ENCODE results near the gene MORN1.

The MORN1 gene

DNA sequence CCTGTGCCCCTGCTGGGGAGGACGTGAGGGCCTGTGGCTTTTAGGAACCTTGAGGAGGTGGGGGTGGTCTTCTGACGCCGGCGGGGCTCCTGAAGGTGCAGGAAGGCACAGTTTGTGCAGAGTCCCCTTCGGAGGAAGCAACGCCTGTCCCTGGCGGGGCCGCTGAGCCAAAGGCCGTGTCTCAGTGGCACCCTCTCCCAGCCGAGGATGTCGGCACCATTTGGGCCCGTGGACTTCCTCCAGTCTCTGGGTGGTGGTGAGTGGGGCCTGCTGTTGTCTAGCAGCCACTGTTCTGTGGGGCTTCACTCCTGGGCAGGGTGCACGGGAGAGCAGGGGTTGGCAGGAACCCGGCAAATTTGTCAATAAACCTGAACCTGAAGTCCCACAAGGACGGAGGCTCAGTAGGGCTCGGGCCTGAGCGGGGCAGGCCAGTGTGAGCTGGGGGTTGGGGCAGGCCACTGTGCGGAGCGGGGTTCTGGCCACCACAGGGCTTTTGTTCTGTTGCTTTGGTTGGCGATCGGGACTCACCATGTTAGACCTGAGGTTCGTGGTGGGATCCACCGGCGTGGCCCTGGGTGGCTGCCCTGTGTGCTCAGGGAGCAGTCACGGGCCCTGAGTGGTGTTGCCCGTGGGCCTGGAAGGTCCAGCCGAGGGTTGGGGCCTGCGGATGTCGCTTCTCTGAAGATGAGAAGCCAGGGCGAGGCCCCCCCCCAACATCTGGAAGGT, 98.5 kb downstream of the MORN1 start:
- no peak for DNase-seq (ENCODE audit: low read depth)

DNA sequence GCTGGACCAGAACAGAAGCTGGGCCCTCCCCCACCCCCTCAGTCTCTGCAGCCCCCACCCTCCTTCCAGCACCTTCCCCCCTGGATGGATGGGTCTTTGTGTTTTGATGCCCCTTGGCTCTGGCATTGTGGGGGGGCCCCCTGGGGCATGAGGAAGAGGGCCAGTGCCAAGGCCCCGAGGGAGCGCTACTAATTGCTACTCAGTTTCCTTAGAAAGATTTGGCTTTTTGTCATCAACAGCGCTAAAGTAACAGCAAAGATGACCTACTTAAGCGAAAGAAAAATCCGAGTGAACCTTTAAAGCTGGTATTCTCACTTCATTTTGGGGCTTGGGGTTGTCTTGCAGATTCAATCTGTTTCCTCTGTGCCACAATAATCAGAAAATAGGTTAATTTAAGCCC, 99.8 kb downstream of the MORN1 start:
- DNase-seq (ENCODE audit: low read depth) = no peak

DNA sequence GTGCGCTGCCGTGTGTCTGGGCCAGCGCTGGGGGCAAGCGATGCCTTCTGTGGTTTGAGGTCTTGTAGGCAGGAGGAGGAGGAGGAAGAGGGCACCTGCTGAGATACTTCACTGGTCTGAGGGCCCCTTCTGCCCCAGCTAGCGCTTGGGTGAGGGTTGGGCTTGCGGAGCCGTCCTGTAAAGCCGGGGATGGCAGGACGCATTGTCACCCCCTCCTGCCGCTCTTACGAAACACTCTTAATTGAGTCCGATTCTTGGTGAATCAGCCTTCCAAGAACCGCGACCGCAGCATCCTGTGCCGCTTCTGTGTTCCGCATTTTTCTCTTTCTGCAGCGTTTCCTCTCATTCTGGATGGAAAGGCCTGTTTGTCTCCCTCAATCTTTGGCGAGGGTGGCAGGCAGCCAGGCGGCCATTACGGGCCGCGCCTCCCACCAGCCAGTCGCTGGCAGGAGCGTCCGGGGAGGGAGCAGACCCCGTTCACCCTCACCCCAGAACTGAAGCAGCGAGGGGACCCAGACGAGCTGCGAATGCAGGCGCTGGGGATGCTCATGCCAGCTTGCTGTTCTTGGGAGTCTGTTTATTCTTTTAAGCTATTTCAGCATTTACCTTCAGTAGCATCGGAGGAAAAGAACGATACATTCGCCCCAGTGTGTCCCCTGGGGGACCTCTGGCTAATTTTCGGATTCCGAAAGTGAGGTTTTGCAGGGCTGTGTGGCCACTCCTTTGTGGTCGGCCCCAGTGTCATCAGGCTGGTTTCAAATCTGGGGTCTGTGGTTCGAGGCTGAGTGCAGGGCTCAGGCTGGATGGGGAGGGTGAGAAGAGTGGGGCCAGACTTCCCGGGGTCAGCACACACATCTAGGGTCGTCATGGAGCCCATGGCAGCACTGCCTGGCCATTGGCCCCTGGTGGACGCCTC, 100.5 kb downstream of the MORN1 start:
- peak; percentile 98 for DNase-seq (ENCODE audit: low read depth)

- no peak for DNase-seq (ENCODE audit: low read depth)
Measured at GRCh38 chr1:2290171-2290578, 101.2 kb downstream of the MORN1 start.

GRCh38 chr1:2289607-2290006, 101.7 kb downstream of the MORN1 start:
- no peak for DNase-seq (ENCODE audit: low read depth)

DNA sequence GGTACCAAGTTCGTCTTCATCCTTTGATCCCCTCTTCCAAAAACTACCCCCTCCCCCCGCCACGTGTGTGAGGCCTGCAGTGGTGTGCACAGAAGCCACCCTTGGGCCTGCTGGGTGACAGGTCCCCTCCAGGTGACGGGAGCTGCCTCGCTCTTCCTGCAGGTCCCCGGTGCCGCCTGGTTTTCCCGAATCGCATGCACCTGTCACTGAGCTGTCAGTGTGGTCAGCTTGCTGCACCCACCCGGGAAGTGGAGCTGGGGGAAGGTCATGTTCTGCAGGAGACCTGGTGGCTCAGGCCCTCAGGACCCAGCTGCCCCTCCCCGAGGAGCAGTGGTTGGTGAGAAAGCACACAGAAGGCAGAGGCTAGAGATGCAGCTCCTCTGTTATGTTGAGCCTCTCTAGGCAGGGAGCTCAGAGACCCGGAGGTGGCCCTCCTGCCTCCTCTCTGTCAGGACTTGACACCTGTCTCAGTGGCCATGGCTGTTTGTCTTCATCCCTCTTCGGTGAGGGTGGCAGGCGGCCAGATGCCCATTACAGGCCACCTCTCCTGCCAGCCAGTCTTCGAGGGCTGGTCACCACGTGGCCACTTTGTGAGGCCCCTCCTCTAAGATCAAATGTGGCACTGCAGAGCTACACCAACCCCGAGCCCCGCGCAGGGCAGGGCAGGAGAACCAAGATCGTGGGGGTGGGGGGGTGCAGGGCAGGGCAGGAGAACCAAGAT, 102.4 kb downstream of the MORN1 start:
- no peak for DNase-seq (ENCODE audit: low read depth)

GRCh38 chr1:2288311-2288710, 103.0 kb downstream of the MORN1 start:
- DNase-seq (ENCODE audit: low read depth) = no peak

GRCh38 chr1:2287649-2288048, 103.7 kb downstream of the MORN1 start:
- DNase-seq (ENCODE audit: low read depth) = no peak

DNA sequence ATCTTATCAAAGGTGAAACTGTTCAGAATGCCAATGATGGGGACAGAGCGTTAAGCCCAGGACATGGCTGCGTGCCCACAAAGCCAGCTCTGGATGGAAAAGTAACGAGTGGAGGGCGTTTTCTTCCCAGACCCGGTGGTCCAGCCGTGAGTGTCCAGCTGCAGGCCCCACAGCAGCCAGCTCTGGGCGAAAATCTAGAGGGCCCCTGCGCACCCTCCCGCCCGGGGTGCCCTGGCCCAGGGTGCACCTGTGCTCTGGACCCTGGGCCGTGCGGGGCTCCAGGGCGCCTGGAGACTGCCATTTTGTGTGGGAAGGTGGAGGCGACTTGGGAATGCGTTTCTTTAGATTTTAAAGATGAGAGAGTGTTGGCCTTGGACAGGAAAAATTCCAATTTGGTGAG, 104.4 kb downstream of the MORN1 start:
- no peak for DNase-seq (ENCODE audit: low read depth)

DNA sequence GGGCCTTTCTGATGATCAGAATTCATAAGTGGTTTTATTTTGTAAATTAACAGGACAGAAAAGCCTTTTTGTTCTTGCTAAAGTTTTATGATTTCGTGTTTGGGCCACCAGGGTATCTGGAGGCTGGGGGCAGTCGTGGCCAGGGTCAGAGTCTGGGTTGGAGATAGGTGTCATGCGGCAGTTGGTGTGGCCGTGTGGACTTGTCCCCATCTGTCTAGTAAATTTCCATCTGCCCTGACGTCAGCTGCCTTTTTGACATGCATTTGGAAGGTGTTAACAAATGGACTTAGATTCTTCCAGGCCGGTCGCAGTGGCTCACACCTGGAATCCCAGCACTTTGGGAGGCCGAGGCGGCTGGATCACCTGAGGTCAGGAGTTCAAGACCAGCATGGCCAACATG, 106.4 kb downstream of the MORN1 start:
- DNase-seq (ENCODE audit: low read depth) = no peak

DNA sequence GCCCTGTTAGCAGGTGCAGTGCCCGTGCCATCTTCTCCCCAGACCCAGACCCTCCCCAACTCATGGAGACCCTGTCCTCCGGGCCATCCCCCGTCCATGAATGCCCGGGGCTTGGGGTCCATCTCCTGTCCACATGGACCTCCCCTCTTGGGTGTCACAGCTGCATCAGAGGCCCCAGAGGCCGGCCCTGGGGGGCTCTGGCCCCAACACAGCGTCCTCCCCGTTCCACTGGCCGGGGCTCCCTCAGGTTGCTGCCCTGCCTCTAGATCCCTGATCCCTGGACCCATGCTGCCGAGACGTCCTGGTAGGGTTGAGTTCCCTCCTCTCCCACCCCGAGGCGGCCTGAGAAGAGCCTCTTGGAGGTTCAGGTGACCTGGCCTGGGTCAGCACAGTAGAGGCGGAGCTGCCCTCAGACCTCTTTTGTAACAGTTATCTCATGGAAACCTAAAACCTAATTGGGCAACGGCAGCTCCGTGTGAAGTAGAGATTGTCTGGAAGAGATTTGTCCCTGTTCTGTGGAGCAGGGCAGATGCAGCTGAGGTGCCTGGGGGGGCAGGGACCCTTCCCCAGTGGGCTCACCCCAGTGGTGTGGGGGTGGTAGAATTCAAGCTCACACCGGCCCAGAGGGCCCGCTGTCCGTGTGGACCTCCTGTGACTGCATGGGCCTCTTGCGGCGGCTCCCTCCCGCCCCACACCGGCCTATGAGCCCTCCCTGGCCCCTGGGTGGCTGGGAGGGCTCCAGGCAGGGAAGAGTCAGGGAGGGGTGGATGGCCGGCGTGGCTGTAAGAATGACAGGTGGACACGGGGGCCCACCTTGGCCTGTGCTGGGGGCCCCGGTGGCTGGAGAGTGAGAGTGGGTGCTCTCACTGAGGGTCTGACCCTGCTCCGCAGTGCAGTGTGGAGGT, 107.1 kb downstream of the MORN1 start:
- DNase-seq (ENCODE audit: low read depth) = peak; percentile 47

GRCh38 chr1:2283371-2283990, 107.9 kb downstream of the MORN1 start:
- DNase-seq (ENCODE audit: low read depth) = no peak

DNA sequence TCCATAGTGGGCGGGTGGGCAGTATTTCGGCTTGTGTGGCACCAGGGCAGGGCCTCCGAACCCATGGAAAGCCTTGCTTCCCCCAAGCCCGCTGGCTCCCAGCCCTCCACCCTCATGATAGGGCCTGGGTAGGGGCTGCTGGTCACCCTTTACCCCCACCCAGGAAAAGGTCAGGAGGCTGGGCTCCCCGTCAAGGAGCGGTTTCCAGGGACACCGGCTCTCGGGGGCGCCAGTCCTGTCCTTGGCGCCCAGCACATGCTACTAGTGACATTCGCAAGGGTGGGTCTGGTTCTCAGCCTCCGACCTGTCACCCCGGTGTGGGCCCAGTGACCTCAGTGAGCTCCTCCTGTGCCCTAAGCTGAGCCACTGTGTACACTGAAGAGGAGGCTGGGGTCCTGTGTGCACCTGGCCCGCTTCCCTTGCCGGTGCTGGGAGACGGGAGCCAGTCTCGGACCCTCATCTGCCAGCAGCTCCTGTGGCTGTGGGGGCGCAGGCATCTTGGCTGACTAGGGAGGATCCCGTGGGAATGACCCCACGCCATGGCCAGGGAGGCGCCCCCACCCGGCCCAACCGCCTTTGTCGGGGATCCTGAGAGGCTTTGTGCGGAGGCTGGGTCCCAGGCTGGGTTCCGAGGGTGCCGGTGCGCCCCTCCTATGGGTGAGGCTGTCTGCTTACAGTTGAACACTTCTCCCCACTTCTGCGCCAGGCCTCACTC, 108.6 kb downstream of the MORN1 start:
- DNase-seq (ENCODE audit: low read depth) = no peak

- no peak for DNase-seq (ENCODE audit: low read depth)
Measured at GRCh38 chr1:2279817-2280216, 111.5 kb downstream of the MORN1 start.

DNA sequence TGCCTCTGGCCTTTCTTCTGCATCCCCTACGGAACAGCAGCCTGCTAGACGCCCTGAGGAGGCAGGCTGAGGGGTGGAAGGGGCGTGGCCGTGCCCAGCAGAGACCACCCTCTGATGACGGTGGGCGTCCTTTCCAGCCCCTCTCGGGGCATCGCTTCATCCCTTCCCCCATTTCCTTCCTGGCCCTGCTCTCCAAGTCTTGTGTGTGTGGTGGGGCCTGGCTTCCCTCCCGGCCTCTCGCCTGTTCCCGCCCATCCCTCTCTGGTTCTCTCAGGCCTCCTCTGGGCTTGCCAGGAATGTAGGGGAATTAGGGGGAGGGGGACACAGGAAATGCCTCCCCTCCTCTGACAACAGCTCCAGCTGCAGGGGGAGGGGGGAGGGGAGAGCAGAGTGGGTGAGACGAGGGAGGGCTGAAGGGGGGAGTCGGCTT, 112.1 kb downstream of the MORN1 start:
- peak; percentile 87 for DNase-seq (ENCODE audit: low read depth)

- no peak for DNase-seq (ENCODE audit: low read depth)
Measured at GRCh38 chr1:2278591-2279209, 112.7 kb downstream of the MORN1 start.

DNA sequence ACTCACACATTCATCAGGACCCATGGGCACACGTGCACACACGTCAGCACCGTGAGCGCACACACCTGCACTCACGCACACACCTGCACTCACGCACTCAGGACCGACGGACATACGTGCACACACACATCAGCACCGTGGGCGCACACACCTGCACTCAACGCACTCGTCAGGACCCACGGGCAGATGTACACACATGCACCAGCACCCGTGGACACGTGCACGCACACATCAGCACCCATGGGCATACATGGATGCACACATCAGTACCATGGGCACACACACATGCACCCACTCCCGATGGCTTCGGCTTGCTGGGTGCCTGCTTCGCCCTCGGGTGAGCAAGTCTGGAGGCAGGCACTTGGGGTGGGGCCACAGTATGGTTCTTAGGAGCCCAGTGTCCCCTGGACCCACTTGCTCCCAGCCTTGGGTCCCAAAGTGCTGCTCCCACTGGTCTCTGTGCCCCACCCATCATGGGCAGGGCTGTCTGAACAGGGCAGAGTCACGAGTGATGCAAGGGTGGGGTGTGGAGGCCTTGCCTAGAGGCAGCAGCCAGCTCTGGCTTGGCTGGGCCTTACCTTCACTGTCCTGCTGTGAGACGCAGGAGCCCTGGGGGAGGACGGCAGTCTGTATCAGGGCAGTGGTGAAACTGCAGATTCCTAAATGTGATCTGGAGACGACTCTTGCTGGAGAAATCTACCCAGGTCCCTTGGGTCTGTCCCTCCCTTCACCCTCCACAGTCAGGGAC, 113.4 kb downstream of the MORN1 start:
- no peak for DNase-seq (ENCODE audit: low read depth)

- peak; percentile 61 for DNase-seq (ENCODE audit: low read depth)
Measured at GRCh38 chr1:2276803-2277580, 114.4 kb downstream of the MORN1 start.
